ENCODE data around the gene ADK.

ADK gene

GRCh38 chr10:74753442-74754211 is 602.6 kb downstream of the ADK start:
- DNase-seq: no peak

- no peak for DNase-seq
These were observed 603.4 kb downstream of the ADK start for GRCh38 chr10:74754381-74754821.

- DNase-seq: no peak
These were observed 604.3 kb downstream of the ADK start for GRCh38 chr10:74755273-74755672.

All from NCI-H146 (cell line).